GM18526 (cell line): Measurements from ENCODE around the gene ACVRL1.

Experiments used
- POLR2A ChIP-seq: IDR thresholded peaks from 3 replicates; pipeline ENCODE4 v1.6.1; 2011; ENCODE audit not compliant: insufficient read length; ENCODE audit errors: extremely low read depth

Gene ACVRL1

DNA sequence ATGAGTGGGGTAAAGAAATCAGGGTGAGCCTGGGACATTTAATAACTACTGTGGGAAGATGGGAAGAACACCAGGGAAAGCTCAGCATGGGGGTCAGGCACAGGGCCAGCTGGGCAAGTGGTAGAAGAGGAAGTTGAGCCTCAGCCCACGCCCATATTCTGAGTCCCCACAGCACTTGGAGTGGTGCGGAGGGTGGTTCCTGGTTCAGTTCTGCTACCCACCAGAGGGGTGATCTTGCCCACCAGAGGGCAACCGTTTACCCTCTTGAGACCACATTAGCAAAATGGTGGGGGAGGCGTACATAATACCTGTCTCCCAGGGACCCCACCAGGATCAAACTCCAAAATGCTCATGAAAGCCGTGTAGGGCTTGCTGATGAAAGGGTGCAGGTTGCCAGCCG is 36.2 kb upstream of the ACVRL1 start:
- TF ChIP-seq POLR2A = no peak

GRCh38 chr12:51871918-51872688 is 35.2 kb upstream of the ACVRL1 start:
- TF ChIP-seq POLR2A = no peak

DNA sequence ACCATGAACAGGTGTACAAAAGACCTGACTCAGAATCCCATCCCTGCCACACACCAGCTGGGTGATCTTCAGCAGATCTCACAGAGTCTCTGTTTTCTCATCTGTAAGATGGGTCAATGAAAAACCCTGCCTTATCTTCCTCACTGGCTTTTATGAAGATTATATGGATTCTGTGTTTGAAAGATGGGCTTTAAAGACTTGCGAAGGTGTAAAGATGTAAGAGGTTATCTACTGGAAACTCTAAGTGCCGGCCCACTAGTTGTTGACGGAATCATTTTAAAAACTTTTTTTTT is 34.7 kb upstream of the ACVRL1 start:
- no peak for TF ChIP-seq POLR2A

DNA sequence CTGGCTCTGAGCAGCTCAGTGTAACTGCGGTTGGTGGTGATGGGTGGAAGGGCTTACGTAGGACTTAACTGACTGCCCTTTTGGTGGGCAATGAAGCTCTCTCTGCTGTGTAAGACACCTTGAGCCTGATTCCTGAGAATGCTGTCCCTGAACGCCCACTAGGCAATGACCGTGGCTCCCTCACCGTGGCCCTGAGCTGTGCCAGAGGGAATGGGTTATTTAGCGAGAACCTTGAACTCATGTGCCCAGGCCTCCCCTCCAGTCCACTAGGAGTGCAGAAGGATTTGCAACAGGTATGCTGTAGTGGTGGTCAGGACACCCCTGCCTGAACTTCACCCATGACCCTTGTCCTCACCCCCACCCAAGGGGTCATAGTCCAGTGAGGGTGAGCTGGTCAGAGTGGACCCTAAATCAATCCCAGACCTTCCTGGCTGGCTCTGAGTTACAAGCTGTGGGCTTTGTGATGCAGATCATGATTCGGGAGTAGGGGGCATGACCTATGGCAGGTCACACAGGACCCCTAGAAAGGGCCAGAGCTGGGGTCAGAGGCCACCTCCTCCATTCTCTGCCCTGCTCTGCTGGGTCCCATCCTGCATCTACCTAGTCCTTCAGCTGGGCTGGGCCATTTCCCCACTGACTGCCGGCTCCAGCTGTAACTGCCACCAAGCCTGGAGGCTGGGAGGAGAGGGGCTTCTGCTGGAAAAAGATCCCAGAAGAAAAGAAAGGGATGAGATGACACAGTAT is 33.9 kb upstream of the ACVRL1 start:
- TF ChIP-seq POLR2A = no peak

DNA sequence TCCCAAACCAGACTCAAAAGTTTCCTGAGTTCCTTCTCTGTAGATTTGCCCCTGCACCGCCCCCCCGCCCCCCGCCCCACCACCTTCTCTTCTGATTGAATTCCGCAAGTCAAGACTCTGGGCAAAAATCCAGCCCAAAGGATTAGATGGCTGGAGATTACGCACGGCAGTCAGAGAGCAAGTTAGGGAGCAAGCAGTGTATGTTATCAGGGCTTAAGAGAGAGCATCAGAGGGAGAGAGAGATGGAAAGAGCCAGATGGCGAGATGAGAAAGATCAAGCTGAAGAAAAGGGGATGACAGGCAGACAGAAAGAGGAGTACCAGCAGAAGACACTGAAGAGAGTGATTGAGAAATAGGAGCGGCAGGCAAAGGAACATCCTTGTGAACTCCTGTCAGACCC is 33.3 kb upstream of the ACVRL1 start:
- TF ChIP-seq POLR2A = no peak

- TF ChIP-seq POLR2A = no peak
Measured at GRCh38 chr12:51874486-51874885, 32.8 kb upstream of the ACVRL1 start.

- no peak for TF ChIP-seq POLR2A
Measured at GRCh38 chr12:51879102-51879501, 28.2 kb upstream of the ACVRL1 start.

DNA sequence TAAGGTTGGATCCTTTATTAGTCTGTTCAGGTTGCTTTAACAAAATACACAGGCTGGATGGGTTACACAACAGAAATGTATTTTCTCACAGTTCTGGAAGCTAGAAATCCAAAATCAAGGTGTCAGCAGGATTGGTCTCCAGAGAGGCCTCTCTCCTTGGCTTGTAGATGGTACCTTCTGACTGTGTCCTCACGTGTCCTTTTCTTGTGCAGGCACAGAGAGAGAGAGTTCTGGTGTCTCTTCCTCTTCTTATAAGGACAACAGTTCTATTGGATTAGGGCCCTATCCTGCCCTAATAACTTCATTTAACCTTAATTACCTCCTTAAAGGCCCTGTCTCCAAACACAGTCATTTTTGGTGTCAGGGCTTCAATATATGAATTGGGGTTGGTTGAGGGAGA is 24.0 kb upstream of the ACVRL1 start:
- TF ChIP-seq POLR2A = no peak

DNA sequence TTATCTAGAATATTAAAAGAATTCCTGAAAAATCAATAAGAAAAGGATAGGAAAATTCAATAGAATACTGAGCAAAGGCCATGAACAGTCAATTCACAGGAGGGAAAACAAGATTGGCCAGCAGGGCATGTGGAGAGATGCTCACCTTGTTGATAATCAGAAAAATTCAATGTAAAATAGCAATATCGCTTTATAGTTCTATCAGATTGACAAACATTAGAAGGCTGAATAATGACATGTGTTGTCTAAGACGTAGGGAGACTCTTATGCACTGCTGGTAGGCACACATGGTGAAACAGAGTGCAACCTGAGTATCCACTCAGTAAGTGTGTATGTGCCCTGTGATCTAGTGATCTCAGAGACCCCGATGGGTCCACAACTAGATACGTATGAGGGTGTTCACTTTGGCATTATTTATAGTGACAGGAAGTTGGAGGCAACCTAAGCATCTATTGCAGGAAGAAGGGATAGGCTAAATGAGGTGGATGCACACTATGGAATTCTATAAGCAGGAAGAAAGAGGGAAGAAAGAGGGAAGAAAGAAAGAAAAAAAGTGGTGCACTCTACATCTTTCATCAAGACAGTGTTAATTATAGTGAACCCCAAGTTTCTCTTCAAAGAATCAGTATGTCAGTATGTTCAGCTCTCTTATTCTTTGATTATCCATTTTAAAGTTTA is 23.2 kb upstream of the ACVRL1 start:
- TF ChIP-seq POLR2A = no peak

- no peak for TF ChIP-seq POLR2A
Measured at GRCh38 chr12:51884676-51885229, 22.6 kb upstream of the ACVRL1 start.

- no peak for TF ChIP-seq POLR2A
Measured at GRCh38 chr12:51886021-51886710, 21.1 kb upstream of the ACVRL1 start.

- TF ChIP-seq POLR2A = no peak
Measured at GRCh38 chr12:51887476-51888315, 19.6 kb upstream of the ACVRL1 start, which contains the start of gene ANKRD33. Gene ANKRD33, plus strand, starts transcription at chr12:51888103. Its CDS starts 84 bp downstream, at chr12:51888187.

GRCh38 chr12:51888316-51889215 is 18.7 kb upstream of the ACVRL1 start:
- TF ChIP-seq POLR2A = no peak
